Measurements from ENCODE around the gene UBE2E2.

UBE2E2 gene

GRCh38 chr3:23442598-23443383, 239.7 kb downstream of the UBE2E2 start:
- peak; percentile 52 to 80 (median 74) for DNase-seq

GRCh38 chr3:23444386-23444785, 241.3 kb downstream of the UBE2E2 start:
- no peak for DNase-seq

- no peak for DNase-seq
These were observed 243.2 kb downstream of the UBE2E2 start for GRCh38 chr3:23446301-23446700.

- no peak for DNase-seq
These were observed 245.9 kb downstream of the UBE2E2 start for GRCh38 chr3:23448998-23449537.

- DNase-seq = no peak
These were observed 246.9 kb downstream of the UBE2E2 start for GRCh38 chr3:23450051-23450450.

GRCh38 chr3:23450806-23451205, 247.7 kb downstream of the UBE2E2 start:
- no peak for DNase-seq

- no peak for DNase-seq
These were observed 249.3 kb downstream of the UBE2E2 start for GRCh38 chr3:23452408-23452807.

- DNase-seq = peak in 3 of 4 experiments; percentile 34 to 42 (median 42)
These were observed 252.0 kb downstream of the UBE2E2 start for GRCh38 chr3:23455084-23455483.

GRCh38 chr3:23455775-23456174, 252.6 kb downstream of the UBE2E2 start:
- peak in 1 of 4 experiments; percentile 5 for DNase-seq

GRCh38 chr3:23457697-23458096, 254.6 kb downstream of the UBE2E2 start:
- no peak for DNase-seq

GRCh38 chr3:23459465-23459864, 256.3 kb downstream of the UBE2E2 start:
- no peak for DNase-seq

GRCh38 chr3:23459889-23460546, 256.9 kb downstream of the UBE2E2 start:
- no peak for DNase-seq

GRCh38 chr3:23461069-23461468, 257.9 kb downstream of the UBE2E2 start:
- no peak for DNase-seq

GRCh38 chr3:23463791-23464190, 260.7 kb downstream of the UBE2E2 start:
- DNase-seq = no peak

- no peak for DNase-seq
These were observed 262.4 kb downstream of the UBE2E2 start for GRCh38 chr3:23465569-23465968.

GRCh38 chr3:23468203-23468602, 265.1 kb downstream of the UBE2E2 start:
- DNase-seq = no peak

GRCh38 chr3:23474580-23475357, 271.6 kb downstream of the UBE2E2 start:
- no peak for DNase-seq

- DNase-seq = no peak
These were observed 272.3 kb downstream of the UBE2E2 start for GRCh38 chr3:23475446-23475845.

- DNase-seq = no peak
These were observed 275.9 kb downstream of the UBE2E2 start for GRCh38 chr3:23479026-23479425.

GRCh38 chr3:23479615-23480328, 276.6 kb downstream of the UBE2E2 start:
- DNase-seq = no peak

- no peak for DNase-seq
These were observed 277.2 kb downstream of the UBE2E2 start for GRCh38 chr3:23480329-23480714.

- DNase-seq = no peak
These were observed 278.0 kb downstream of the UBE2E2 start for GRCh38 chr3:23481011-23481615.
